ENCODE results near the gene ETFB.

ETFB gene

DNA sequence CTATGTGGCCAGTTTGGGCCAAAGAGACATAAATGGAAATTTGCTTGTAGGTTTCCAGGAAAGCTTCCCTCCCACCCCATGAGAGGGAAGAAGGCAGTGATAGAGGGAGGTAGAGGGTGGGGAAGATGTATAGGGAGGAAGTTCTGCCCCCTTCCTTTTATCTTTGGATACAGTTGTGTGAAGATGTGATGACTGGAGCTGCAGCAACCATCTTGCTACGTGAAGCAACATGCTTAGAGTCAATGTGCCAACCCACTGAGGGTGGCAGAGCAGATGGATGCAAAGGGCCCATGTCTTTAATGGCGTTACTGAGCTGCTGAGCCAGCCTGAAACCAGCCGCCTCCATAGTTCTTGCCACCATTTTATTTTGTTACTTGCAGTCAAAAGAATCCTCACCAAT lies 35.0 kb downstream of the ETFB start:
- Histone ChIP-seq H3K27ac (replicated peaks) (no peak overlapping the region), H3K27me3 (ENCODE audit: insufficient read depth, poor library complexity, severe bottlenecking) (peaks cover 8% of the 10 kb centered on the region), H3K4me3 (replicated peaks; ENCODE audit: insufficient read depth, low read length) (no peak overlapping the region)
- TF ChIP-seq, protein P1, sequence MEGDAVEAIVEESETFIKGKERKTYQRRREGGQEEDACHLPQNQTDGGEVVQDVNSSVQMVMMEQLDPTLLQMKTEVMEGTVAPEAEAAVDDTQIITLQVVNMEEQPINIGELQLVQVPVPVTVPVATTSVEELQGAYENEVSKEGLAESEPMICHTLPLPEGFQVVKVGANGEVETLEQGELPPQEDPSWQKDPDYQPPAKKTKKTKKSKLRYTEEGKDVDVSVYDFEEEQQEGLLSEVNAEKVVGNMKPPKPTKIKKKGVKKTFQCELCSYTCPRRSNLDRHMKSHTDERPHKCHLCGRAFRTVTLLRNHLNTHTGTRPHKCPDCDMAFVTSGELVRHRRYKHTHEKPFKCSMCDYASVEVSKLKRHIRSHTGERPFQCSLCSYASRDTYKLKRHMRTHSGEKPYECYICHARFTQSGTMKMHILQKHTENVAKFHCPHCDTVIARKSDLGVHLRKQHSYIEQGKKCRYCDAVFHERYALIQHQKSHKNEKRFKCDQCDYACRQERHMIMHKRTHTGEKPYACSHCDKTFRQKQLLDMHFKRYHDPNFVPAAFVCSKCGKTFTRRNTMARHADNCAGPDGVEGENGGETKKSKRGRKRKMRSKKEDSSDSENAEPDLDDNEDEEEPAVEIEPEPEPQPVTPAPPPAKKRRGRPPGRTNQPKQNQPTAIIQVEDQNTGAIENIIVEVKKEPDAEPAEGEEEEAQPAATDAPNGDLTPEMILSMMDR (IDR thresholded peaks at IDR 0.05; ENCODE audit: insufficient read depth, low read length), result no peak
- TF ChIP-seq SPI1 (IDR thresholded peaks at IDR 0.05; ENCODE audit: borderline replicate concordance, low read depth) (no peak), GABPA (IDR thresholded peaks at IDR 0.05; ENCODE audit: low read depth) (no peak), POLR2AphosphoS5 (IDR thresholded peaks at IDR 0.05; ENCODE audit: low read depth) (no peak)
- TF ChIP-seq, protein P2, sequence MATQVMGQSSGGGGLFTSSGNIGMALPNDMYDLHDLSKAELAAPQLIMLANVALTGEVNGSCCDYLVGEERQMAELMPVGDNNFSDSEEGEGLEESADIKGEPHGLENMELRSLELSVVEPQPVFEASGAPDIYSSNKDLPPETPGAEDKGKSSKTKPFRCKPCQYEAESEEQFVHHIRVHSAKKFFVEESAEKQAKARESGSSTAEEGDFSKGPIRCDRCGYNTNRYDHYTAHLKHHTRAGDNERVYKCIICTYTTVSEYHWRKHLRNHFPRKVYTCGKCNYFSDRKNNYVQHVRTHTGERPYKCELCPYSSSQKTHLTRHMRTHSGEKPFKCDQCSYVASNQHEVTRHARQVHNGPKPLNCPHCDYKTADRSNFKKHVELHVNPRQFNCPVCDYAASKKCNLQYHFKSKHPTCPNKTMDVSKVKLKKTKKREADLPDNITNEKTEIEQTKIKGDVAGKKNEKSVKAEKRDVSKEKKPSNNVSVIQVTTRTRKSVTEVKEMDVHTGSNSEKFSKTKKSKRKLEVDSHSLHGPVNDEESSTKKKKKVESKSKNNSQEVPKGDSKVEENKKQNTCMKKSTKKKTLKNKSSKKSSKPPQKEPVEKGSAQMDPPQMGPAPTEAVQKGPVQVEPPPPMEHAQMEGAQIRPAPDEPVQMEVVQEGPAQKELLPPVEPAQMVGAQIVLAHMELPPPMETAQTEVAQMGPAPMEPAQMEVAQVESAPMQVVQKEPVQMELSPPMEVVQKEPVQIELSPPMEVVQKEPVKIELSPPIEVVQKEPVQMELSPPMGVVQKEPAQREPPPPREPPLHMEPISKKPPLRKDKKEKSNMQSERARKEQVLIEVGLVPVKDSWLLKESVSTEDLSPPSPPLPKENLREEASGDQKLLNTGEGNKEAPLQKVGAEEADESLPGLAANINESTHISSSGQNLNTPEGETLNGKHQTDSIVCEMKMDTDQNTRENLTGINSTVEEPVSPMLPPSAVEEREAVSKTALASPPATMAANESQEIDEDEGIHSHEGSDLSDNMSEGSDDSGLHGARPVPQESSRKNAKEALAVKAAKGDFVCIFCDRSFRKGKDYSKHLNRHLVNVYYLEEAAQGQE (IDR thresholded peaks at IDR 0.05; ENCODE audit: insufficient replicate concordance, low read depth), result no peak
- DNase-seq (ENCODE audit: low read depth in 1 of 2, low spot score in 1 of 2), result no peak

DNA sequence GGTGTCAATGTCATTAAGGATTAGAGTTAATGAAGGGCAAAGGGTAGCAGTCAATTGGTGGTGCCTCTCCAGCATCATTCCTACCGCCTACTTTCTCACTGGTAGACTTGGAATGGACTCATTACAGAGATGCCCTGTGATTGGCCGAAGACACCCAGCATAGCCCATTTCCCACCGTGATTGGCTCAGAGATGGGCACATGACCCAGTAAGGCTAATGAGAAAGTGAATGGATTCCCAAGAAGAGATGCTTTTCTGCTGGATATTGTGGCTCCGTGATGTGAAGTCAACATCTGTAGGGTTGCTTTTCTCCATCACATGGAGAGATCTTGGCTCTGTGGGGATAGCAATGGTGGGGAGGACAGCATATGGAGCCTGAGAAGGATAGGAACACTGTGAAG lies 35.8 kb downstream of the ETFB start:
- DNase-seq (ENCODE audit: low read depth in 1 of 2, low spot score in 1 of 2), result no peak
- TF ChIP-seq, protein P1 (IDR thresholded peaks at IDR 0.05; ENCODE audit: insufficient read depth, low read length), result no peak
- TF ChIP-seq, protein P2 (IDR thresholded peaks at IDR 0.05; ENCODE audit: insufficient replicate concordance, low read depth), result no peak
- no peak for TF ChIP-seq SPI1 (IDR thresholded peaks at IDR 0.05; ENCODE audit: borderline replicate concordance, low read depth)
- TF ChIP-seq GABPA (IDR thresholded peaks at IDR 0.05; ENCODE audit: low read depth), result no peak
- no peak for TF ChIP-seq POLR2AphosphoS5 (IDR thresholded peaks at IDR 0.05; ENCODE audit: low read depth)
- H3K4me3 ChIP-seq (replicated peaks; ENCODE audit: insufficient read depth, low read length), result no peak overlapping the region
- no peak overlapping the region for H3K27ac ChIP-seq (replicated peaks)
- H3K27me3 ChIP-seq (ENCODE audit: insufficient read depth, poor library complexity, severe bottlenecking), result peaks cover 8% of the 10 kb centered on the region

DNA sequence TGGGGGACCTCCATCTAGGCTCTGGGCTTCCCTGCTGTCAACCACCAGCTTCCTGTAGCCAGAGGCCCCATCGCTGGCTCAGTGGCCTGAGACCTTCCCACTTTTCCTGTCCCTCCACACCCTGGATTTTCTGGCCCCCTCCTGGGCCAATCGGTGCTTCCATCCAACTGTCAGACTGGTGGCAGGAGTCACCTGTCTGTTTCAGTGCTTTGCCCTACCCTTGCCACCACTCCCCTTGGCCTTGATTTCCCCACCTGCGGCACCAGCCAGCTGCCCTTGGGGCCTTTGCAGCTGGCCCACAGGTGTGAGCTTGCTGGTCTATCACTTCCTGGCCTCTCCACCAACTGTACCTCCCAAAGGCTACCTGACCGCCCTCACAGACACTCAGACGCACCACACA lies 36.8 kb downstream of the ETFB start:
- Histone ChIP-seq H3K4me3 (replicated peaks; ENCODE audit: insufficient read depth, low read length) (no peak overlapping the region), H3K27me3 (ENCODE audit: insufficient read depth, poor library complexity, severe bottlenecking) (peaks cover 10% of the 10 kb centered on the region), H3K27ac (replicated peaks) (no peak overlapping the region)
- TF ChIP-seq, protein P1 (IDR thresholded peaks at IDR 0.05; ENCODE audit: insufficient read depth, low read length), result no peak
- TF ChIP-seq GABPA (IDR thresholded peaks at IDR 0.05; ENCODE audit: low read depth) (no peak), POLR2AphosphoS5 (IDR thresholded peaks at IDR 0.05; ENCODE audit: low read depth) (no peak), SPI1 (IDR thresholded peaks at IDR 0.05; ENCODE audit: borderline replicate concordance, low read depth) (no peak)
- TF ChIP-seq, protein P2 (IDR thresholded peaks at IDR 0.05; ENCODE audit: insufficient replicate concordance, low read depth), result no peak
- DNase-seq (ENCODE audit: low read depth in 1 of 2, low spot score in 1 of 2), result no peak
